Peyer's patch (tissue), 4 donors: ENCODE measurements around the gene MAF. TPM values are rescaled to one million over a fixed set of nuclear protein-coding genes. Genes with fewer than 3 reads are reported as not detected.

Experiments
- DNase-seq, 3 donors: peaks; one replicate each; pipeline ENCODE4 v3.0.0-alpha.2; 2017 to 2019
- H3K27ac ChIP-seq, 4 donors: fragments of 200-600 bp; sonication (generic); one replicate each; pipeline ENCODE4 v1.5.1; 2016 to 2019
- H3K27me3 ChIP-seq, 2 donors: fragments of 200-600 bp; sonication (generic); one replicate each; pipeline ENCODE4 v1.5.1; 2019
- H3K36me3 ChIP-seq, 3 donors: fragments of 200-600 bp; sonication (generic); one replicate each; pipeline ENCODE4 v1.5.1; 2016 to 2019
- H3K4me1 ChIP-seq, 4 donors: fragments of 200-600 bp; sonication (generic); one replicate each; pipeline ENCODE4 v1.5.1; 2016 to 2019
- H3K4me3 ChIP-seq, 4 donors: fragments of 200-600 bp; sonication (generic); 1 replicate in 3 of 4; 2 replicates in 1 of 4; pipeline ENCODE4 v1.5.1; 2016 to 2019; ENCODE audit warnings: mild to moderate bottlenecking in 1 of 4
- H3K9me3 ChIP-seq, 4 donors: fragments of 200-600 bp; sonication (generic); one replicate each; pipeline ENCODE4 v1.5.1; 2016 to 2019; ENCODE audit warnings: mild to moderate bottlenecking in 1 of 4
- POLR2A ChIP-seq, 2 donors: fragments of 450-650 bp; IDR thresholded peaks; one replicate each; pipeline ENCODE4 v1.5.1; 2017; ENCODE audit warnings: antibody characterized with exemption in 2 of 2, mild to moderate bottlenecking in 2 of 2, moderate library complexity in 2 of 2
- total RNA-seq, 4 donors: library from RNA; depleted of rRNA; stranded (reverse); fragments of >200 nt; gene quantifications; one replicate each; pipeline ENCODE4 v1.1.0, GENCODE V29; 2016
- TF ChIP-seq, protein P1 (sequence below), 6 experiments: fragments of 450-650 bp in 4 of 6; fragments of 200-600 bp in 2 of 6; sonication (generic) in 1 of 6; IDR thresholded peaks; one replicate each; pipeline ENCODE4 v1.5.1; 2017 to 2019; ENCODE audit warnings: antibody characterized with exemption in 6 of 6, mild to moderate bottlenecking in 3 of 6, moderate library complexity in 1 of 6

The MAF gene
- total RNA-seq, 4 donors from 2014 or later = 92.4 to 390 (median 235) TPM

- no peak overlapping the region for H3K27ac ChIP-seq
- no peak overlapping the region for H3K4me3 ChIP-seq
- H3K36me3 ChIP-seq = no peaks in the 10 kb centered on the region
- no peaks in the 10 kb centered on the region for H3K27me3 ChIP-seq
- H3K4me1 ChIP-seq = no peaks in the 10 kb centered on the region
- H3K9me3 ChIP-seq = no peaks in the 10 kb centered on the region
- TF ChIP-seq POLR2A (IDR thresholded peaks at IDR 0.05) = no peak
- TF ChIP-seq, protein P1, sequence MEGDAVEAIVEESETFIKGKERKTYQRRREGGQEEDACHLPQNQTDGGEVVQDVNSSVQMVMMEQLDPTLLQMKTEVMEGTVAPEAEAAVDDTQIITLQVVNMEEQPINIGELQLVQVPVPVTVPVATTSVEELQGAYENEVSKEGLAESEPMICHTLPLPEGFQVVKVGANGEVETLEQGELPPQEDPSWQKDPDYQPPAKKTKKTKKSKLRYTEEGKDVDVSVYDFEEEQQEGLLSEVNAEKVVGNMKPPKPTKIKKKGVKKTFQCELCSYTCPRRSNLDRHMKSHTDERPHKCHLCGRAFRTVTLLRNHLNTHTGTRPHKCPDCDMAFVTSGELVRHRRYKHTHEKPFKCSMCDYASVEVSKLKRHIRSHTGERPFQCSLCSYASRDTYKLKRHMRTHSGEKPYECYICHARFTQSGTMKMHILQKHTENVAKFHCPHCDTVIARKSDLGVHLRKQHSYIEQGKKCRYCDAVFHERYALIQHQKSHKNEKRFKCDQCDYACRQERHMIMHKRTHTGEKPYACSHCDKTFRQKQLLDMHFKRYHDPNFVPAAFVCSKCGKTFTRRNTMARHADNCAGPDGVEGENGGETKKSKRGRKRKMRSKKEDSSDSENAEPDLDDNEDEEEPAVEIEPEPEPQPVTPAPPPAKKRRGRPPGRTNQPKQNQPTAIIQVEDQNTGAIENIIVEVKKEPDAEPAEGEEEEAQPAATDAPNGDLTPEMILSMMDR (IDR thresholded peaks at IDR 0.05) = no peak
- DNase-seq = no peak
Measured at GRCh38 chr16:79587296-79587695, 13.2 kb downstream of the MAF start.

- Histone ChIP-seq H3K4me1 (no peaks in the 10 kb centered on the region), H3K36me3 (no peaks in the 10 kb centered on the region), H3K4me3 (no peak overlapping the region), H3K9me3 (no peaks in the 10 kb centered on the region), H3K27ac (no peak overlapping the region), H3K27me3 (no peaks in the 10 kb centered on the region)
- no peak for DNase-seq
- no peak for TF ChIP-seq POLR2A (IDR thresholded peaks at IDR 0.05)
- TF ChIP-seq, protein P1 (IDR thresholded peaks at IDR 0.05) = no peak
Measured at GRCh38 chr16:79582789-79583188, 17.7 kb downstream of the MAF start.

DNA sequence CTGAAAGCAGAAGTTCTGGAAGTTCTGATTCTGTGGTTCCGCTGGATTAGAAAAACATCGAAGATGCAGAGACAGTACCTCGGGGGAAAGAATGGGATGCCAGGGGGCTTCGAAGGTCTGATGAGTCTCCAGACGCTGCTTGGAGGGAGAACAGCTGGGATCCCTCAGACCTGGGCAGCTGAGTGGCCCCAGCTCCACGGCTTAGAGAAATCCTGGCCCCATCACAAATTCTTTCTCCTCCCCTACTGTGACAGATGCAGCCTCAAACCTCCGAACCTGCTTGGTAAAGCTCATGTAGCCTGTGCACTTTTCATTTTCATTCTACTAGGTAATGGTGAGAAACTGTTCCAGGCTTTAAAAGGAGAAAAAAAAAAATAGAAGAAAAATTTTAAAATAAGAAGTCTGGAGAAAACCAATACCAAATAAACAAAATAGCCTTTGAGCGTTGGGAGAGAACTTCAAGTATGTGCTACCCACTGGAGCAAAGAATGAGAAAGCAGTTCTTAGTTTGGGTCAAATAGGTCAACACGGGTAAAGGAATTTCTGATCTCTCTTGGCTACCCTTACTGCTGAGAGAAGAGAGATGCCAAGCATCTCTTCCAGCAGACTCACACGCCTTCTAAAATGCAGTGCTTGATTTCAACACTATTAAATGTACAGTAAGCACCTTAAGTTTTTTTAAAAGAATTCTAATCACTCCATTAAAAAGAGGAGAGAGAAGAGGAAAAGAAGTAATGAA lies 19.9 kb downstream of the MAF start:
- no peaks in the 10 kb centered on the region for H3K9me3 ChIP-seq
- H3K27me3 ChIP-seq = no peaks in the 10 kb centered on the region
- H3K4me1 ChIP-seq = no peaks in the 10 kb centered on the region
- no peak for TF ChIP-seq POLR2A (IDR thresholded peaks at IDR 0.05)
- TF ChIP-seq, protein P1 (IDR thresholded peaks at IDR 0.05) = no peak
- DNase-seq = no peak
- H3K36me3 ChIP-seq = no peaks in the 10 kb centered on the region
- H3K27ac ChIP-seq = no peak overlapping the region
- no peak overlapping the region for H3K4me3 ChIP-seq

GRCh38 chr16:79576602-79577001 lies 23.9 kb downstream of the MAF start:
- no peak for DNase-seq

DNA sequence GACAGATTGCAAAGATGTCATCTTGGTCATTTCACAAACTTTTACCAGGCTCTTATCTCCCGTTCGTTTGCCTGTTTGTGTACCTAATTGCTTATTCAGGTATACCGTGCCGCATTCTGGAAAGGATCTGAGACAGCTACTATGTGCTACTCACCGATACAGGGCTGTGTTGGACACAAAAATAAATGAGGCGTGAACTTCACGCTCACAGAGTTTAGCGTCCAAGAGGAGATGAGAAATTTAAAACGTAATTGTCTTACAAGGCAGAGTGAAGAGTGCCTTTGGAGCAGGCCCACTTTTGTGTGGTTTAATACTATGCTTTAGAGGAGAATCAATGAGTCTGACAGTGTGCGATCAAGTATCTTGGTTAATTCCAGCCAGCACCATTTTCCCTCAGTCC lies 26.7 kb downstream of the MAF start:
- no peak for TF ChIP-seq POLR2A (IDR thresholded peaks at IDR 0.05)
- TF ChIP-seq, protein P1 (IDR thresholded peaks at IDR 0.05) = no peak
- H3K27ac ChIP-seq = no peak overlapping the region
- H3K36me3 ChIP-seq = no peaks in the 10 kb centered on the region
- H3K27me3 ChIP-seq = no peaks in the 10 kb centered on the region
- no peaks in the 10 kb centered on the region for H3K9me3 ChIP-seq
- no peak overlapping the region for H3K4me3 ChIP-seq
- no peaks in the 10 kb centered on the region for H3K4me1 ChIP-seq
- DNase-seq = no peak

More at GRCh38 chr16:79576602-79577001, 23.9 kb downstream of the MAF start:
- no peak overlapping the region for H3K4me3 ChIP-seq
- H3K27ac ChIP-seq = no peak overlapping the region
- no peaks in the 10 kb centered on the region for H3K27me3 ChIP-seq
- no peaks in the 10 kb centered on the region for H3K9me3 ChIP-seq
- H3K36me3 ChIP-seq = no peaks in the 10 kb centered on the region
- TF ChIP-seq, protein P1 (IDR thresholded peaks at IDR 0.05) = no peak
- no peak for TF ChIP-seq POLR2A (IDR thresholded peaks at IDR 0.05)
- no peaks in the 10 kb centered on the region for H3K4me1 ChIP-seq
